ENCODE data around the gene FKBP4.

Gene FKBP4

DNA sequence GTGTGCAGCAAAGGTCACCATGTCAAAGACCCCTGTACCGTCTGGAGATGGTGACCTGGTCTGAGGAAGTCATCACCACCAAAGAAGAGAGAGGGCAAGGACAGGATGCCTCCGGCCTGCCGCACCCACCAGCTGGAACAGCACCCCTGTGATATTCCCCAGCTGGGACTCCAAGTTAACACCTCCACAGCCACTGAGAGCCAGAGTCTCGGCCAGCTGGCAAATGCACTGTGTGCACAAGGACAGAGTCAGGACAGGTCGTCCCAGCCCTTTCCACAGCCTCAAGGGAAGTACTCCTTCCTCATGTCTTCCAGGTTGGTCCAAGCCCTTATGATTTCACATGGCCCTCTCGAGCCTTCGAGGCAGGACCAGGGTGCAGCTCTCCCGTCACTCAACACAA is 19.3 kb upstream of the FKBP4 start:
- no peak for DNase-seq (ENCODE audit: low read depth)
- no peak overlapping the region for H3K4me3 ChIP-seq (ENCODE audit: low read depth, low read length)
- TF ChIP-seq, protein P1, sequence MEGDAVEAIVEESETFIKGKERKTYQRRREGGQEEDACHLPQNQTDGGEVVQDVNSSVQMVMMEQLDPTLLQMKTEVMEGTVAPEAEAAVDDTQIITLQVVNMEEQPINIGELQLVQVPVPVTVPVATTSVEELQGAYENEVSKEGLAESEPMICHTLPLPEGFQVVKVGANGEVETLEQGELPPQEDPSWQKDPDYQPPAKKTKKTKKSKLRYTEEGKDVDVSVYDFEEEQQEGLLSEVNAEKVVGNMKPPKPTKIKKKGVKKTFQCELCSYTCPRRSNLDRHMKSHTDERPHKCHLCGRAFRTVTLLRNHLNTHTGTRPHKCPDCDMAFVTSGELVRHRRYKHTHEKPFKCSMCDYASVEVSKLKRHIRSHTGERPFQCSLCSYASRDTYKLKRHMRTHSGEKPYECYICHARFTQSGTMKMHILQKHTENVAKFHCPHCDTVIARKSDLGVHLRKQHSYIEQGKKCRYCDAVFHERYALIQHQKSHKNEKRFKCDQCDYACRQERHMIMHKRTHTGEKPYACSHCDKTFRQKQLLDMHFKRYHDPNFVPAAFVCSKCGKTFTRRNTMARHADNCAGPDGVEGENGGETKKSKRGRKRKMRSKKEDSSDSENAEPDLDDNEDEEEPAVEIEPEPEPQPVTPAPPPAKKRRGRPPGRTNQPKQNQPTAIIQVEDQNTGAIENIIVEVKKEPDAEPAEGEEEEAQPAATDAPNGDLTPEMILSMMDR (IDR thresholded peaks at IDR 0.05; ENCODE audit: low read depth, low read length, missing control alignments) = no peak
- in situ Hi-C loops (cut with HindIII; ENCODE audit: low sequenced_read_pairs) = no loop called here

DNA sequence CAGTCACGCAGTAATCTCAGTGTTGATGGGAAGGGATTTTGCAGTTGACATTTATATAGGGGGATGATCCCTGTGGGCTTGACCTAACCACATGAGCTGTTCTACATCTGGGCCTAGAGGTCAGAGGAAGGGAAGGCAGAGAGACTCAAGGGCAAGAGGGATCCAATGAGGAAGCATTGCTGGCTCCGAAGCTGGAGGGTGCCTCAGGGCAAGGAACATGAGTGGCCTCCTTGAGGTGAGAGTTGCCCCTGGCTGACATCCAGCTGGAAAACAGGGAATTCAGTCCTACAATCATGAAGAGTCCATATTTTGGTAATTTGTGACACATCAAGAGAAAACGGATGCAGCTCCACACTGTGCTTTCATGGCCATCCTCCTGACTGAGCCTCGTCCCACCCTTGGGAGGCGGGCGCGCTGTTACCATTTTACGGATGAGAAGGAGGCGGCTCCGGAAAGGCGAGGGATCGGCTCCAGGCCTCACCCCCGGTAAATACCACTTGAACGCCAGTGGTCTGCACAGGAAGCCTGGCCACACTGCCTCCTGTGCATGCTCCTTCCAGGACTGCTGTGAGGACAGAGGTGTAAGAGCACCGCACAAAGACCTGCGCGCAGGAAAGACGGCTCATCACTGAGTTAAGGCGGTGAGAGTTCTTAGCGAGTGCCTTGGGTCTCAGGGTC is 18.5 kb upstream of the FKBP4 start:
- DNase-seq (ENCODE audit: low read depth) = no peak
- TF ChIP-seq, protein P1 (IDR thresholded peaks at IDR 0.05; ENCODE audit: low read depth, low read length, missing control alignments) = no peak
- no peak overlapping the region for H3K4me3 ChIP-seq (ENCODE audit: low read depth, low read length)
- in situ Hi-C loops (cut with HindIII; ENCODE audit: low sequenced_read_pairs) = no loop called here

DNA sequence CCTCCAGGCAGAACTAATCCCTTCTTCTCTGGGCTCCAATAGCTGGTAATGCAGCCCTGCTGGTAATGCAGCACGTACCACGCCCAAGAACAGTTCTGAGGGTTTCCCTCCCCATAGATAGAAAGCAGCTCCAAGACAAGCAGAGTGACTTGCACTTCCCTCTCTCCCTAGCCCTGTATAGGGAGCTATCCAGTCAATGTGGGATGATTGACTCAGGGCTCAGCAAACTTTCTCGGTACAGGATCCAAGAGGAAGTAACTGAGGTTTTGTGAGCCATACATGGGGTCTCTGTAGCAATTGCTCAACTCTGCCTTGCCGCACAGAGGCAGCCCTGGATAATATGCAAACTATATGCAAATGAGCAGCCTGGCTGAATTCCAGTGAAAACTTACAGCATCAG is 15.5 kb upstream of the FKBP4 start:
- in situ Hi-C loops (cut with HindIII; ENCODE audit: low sequenced_read_pairs) = no loop called here
- H3K4me3 ChIP-seq (ENCODE audit: low read depth, low read length) = no peak overlapping the region
- TF ChIP-seq, protein P1 (IDR thresholded peaks at IDR 0.05; ENCODE audit: low read depth, low read length, missing control alignments) = no peak
- DNase-seq (ENCODE audit: low read depth) = no peak

DNA sequence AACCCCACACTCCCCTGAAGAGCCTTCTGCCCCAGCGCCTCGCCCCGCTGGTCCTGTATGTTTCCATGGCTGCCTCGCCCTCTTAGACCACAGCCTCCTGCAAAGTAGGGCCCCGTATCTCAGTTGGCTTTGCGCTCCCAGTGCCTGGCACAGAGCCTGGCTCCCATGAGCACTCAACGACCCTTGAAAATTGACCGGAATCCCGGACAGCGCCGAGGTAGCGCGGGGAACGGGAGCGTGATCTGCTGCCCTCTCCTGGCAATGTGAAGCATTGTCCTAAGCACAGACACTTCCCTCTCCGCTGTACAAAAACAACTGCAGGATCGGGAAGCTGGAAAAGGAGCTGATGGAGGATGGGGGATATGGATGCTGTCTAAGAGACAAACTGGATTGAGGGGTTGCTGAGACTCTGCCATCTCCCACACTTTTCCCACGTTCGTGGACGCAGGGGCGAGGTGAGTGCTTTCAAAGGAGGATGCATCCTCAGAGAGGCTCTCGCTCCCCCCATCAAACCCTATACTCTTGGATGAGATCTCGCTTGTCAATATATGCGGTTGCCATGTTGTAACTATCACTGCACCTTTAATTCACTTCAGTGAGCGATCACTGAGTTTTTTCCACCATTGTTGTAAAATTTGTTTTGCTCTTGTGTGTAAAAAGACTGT is 10.7 kb upstream of the FKBP4 start:
- TF ChIP-seq, protein P1 (IDR thresholded peaks at IDR 0.05; ENCODE audit: low read depth, low read length, missing control alignments) = peak; percentile 92
- peak; percentile 27 for DNase-seq (ENCODE audit: low read depth)
- peak overlapping the region; percentile 9 for H3K4me3 ChIP-seq (ENCODE audit: low read depth, low read length)
- in situ Hi-C loops (cut with HindIII; ENCODE audit: low sequenced_read_pairs) = no loop called here

DNA sequence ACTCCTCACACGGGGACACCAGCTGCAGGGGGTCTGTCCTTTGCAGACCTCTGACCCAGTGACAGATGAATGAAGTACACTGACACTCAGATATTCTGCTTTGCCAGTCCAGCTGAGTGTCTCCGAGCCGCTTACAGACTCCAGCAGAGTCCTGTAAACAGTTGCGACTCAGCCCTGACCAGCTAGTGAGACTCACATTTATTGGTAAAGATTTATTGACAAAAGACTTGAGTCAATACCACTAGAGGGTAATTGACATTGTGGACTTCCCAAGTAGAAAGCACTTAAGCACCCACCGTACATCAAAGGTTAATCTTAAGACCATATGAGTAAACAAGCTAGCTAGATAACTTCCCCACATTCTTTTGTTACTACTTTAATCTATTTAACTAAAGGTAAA is 9.8 kb upstream of the FKBP4 start:
- no peak overlapping the region for H3K4me3 ChIP-seq (ENCODE audit: low read depth, low read length)
- in situ Hi-C loops (cut with HindIII; ENCODE audit: low sequenced_read_pairs) = no loop called here
- TF ChIP-seq, protein P1 (IDR thresholded peaks at IDR 0.05; ENCODE audit: low read depth, low read length, missing control alignments) = no peak
- DNase-seq (ENCODE audit: low read depth) = no peak

DNA sequence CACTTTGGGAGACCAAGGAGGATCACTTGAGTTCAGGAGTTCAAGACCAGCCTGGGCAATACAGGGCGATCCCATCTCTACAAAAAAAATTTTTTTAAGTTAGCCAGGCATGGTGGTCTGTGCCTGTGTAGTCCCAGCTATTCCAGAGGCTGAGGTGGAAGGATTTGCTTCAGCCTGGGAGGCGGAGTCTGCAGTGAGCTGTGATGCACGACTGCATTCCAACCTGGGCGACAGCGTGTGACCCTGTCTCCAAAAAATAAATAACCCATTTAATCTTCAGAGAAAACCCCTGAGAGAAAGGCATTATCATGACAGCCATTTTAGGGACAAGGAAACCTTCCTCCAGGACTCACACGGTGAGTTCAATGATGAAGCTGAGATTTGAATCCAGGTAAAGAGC is 3.7 kb upstream of the FKBP4 start:
- in situ Hi-C loops (cut with HindIII; ENCODE audit: low sequenced_read_pairs) = no loop called here
- no peak overlapping the region for H3K4me3 ChIP-seq (ENCODE audit: low read depth, low read length)
- TF ChIP-seq, protein P1 (IDR thresholded peaks at IDR 0.05; ENCODE audit: low read depth, low read length, missing control alignments) = no peak
- DNase-seq (ENCODE audit: low read depth) = no peak

Data from astrocyte of the cerebellum (primary cell).